Measurements from ENCODE around the gene SPX.

Gene SPX

DNA sequence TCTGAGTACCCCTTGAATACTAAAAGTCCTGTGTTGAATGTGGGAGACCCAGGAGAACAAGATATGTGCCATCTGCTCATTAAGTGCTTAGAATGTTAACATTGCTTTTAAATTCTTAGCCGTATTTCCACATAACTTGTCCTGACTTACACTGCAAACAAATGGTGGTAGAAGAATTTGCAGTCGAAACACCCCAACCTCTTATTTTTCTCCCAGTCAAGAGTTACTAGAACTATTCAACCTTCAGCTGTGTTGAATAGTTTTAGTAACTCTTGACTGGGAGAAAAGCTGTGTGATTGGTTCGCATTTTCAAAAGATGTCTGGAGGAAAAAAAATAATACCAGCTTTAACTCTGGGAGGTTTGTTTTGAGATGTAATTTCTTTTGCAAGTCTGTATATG, 7.6 kb upstream of the SPX start:
- peaks cover 22% of the 10 kb centered on the region for H3K36me3 Mint-ChIP-seq (ENCODE audit: low read depth)
- H3K4me1 Mint-ChIP-seq (ENCODE audit: low read depth): no peaks in the 10 kb centered on the region
- H3K4me3 Mint-ChIP-seq: no peak overlapping the region
- no peaks in the 10 kb centered on the region for H3K9me3 Mint-ChIP-seq
- no peaks in the 10 kb centered on the region for H3K27me3 Mint-ChIP-seq (ENCODE audit: low read depth)
- H3K27ac Mint-ChIP-seq: no peak overlapping the region

- no peak overlapping the region for H3K27ac Mint-ChIP-seq
- H3K27me3 Mint-ChIP-seq (ENCODE audit: low read depth): peaks cover 10% of the 10 kb centered on the region
- H3K9me3 Mint-ChIP-seq: no peaks in the 10 kb centered on the region
- no peaks in the 10 kb centered on the region for H3K4me1 Mint-ChIP-seq (ENCODE audit: low read depth)
- H3K36me3 Mint-ChIP-seq (ENCODE audit: low read depth): peaks cover 4% of the 10 kb centered on the region
- no peak overlapping the region for H3K4me3 Mint-ChIP-seq
These were observed 4.6 kb upstream of the SPX start for GRCh38 chr12:21521541-21521940.

GRCh38 chr12:21523148-21523547, 2.9 kb upstream of the SPX start:
- Mint-ChIP-seq H3K9me3 (no peaks in the 10 kb centered on the region), H3K4me3 (no peak overlapping the region), H3K27ac (no peak overlapping the region), H3K36me3 (ENCODE audit: low read depth) (peaks cover 1% of the 10 kb centered on the region), H3K27me3 (ENCODE audit: low read depth) (peaks cover 16% of the 10 kb centered on the region), H3K4me1 (ENCODE audit: low read depth) (peaks cover 3% of the 10 kb centered on the region)

GRCh38 chr12:21526721-21527345, 737 bp downstream of the SPX start:
- H3K27ac Mint-ChIP-seq: no peak overlapping the region
- H3K9me3 Mint-ChIP-seq: no peaks in the 10 kb centered on the region
- H3K36me3 Mint-ChIP-seq (ENCODE audit: low read depth): peaks cover 1% of the 10 kb centered on the region
- H3K4me3 Mint-ChIP-seq: peak overlapping the region; percentile 75
- H3K4me1 Mint-ChIP-seq (ENCODE audit: low read depth): peaks cover 8% of the 10 kb centered on the region
- peaks cover 44% of the 10 kb centered on the region for H3K27me3 Mint-ChIP-seq (ENCODE audit: low read depth)

- Mint-ChIP-seq H3K27me3 (ENCODE audit: low read depth) (peaks cover 44% of the 10 kb centered on the region), H3K4me1 (ENCODE audit: low read depth) (peaks cover 8% of the 10 kb centered on the region), H3K27ac (no peak overlapping the region), H3K9me3 (no peaks in the 10 kb centered on the region), H3K4me3 (peak overlapping the region; percentile 66), H3K36me3 (ENCODE audit: low read depth) (peaks cover 1% of the 10 kb centered on the region)
These were observed 1.5 kb downstream of the SPX start for GRCh38 chr12:21527451-21528180.

- H3K27ac Mint-ChIP-seq: no peak overlapping the region
- H3K4me1 Mint-ChIP-seq (ENCODE audit: low read depth): peaks cover 8% of the 10 kb centered on the region
- peaks cover 1% of the 10 kb centered on the region for H3K36me3 Mint-ChIP-seq (ENCODE audit: low read depth)
- peak overlapping the region; percentile 67 for H3K4me3 Mint-ChIP-seq
- peaks cover 44% of the 10 kb centered on the region for H3K27me3 Mint-ChIP-seq (ENCODE audit: low read depth)
- H3K9me3 Mint-ChIP-seq: no peaks in the 10 kb centered on the region
These were observed 2.9 kb downstream of the SPX start for GRCh38 chr12:21528953-21529352.

GRCh38 chr12:21529456-21529855, 3.4 kb downstream of the SPX start:
- Mint-ChIP-seq H3K27ac (no peak overlapping the region), H3K9me3 (no peaks in the 10 kb centered on the region), H3K4me3 (no peak overlapping the region), H3K4me1 (ENCODE audit: low read depth) (peaks cover 8% of the 10 kb centered on the region), H3K27me3 (ENCODE audit: low read depth) (peaks cover 44% of the 10 kb centered on the region), H3K36me3 (ENCODE audit: low read depth) (peaks cover 1% of the 10 kb centered on the region)

- Mint-ChIP-seq H3K4me1 (ENCODE audit: low read depth) (no peaks in the 10 kb centered on the region), H3K27ac (no peak overlapping the region), H3K9me3 (no peaks in the 10 kb centered on the region), H3K36me3 (ENCODE audit: low read depth) (no peaks in the 10 kb centered on the region), H3K4me3 (no peak overlapping the region), H3K27me3 (ENCODE audit: low read depth) (no peaks in the 10 kb centered on the region)
These were observed 12.1 kb downstream of the SPX start for GRCh38 chr12:21538061-21538653.

- H3K9me3 Mint-ChIP-seq: no peaks in the 10 kb centered on the region
- H3K27ac Mint-ChIP-seq: no peak overlapping the region
- H3K36me3 Mint-ChIP-seq (ENCODE audit: low read depth): no peaks in the 10 kb centered on the region
- H3K4me1 Mint-ChIP-seq (ENCODE audit: low read depth): no peaks in the 10 kb centered on the region
- no peaks in the 10 kb centered on the region for H3K27me3 Mint-ChIP-seq (ENCODE audit: low read depth)
- no peak overlapping the region for H3K4me3 Mint-ChIP-seq
These were observed 13.7 kb downstream of the SPX start for GRCh38 chr12:21539797-21540196.

GRCh38 chr12:21541773-21542172, 15.7 kb downstream of the SPX start:
- H3K27me3 Mint-ChIP-seq (ENCODE audit: low read depth): no peaks in the 10 kb centered on the region
- no peak overlapping the region for H3K4me3 Mint-ChIP-seq
- no peaks in the 10 kb centered on the region for H3K4me1 Mint-ChIP-seq (ENCODE audit: low read depth)
- no peaks in the 10 kb centered on the region for H3K36me3 Mint-ChIP-seq (ENCODE audit: low read depth)
- H3K27ac Mint-ChIP-seq: no peak overlapping the region
- no peaks in the 10 kb centered on the region for H3K9me3 Mint-ChIP-seq

- H3K4me3 Mint-ChIP-seq: no peak overlapping the region
- no peaks in the 10 kb centered on the region for H3K27me3 Mint-ChIP-seq (ENCODE audit: low read depth)
- no peaks in the 10 kb centered on the region for H3K36me3 Mint-ChIP-seq (ENCODE audit: low read depth)
- no peak overlapping the region for H3K27ac Mint-ChIP-seq
- H3K9me3 Mint-ChIP-seq: no peaks in the 10 kb centered on the region
- no peaks in the 10 kb centered on the region for H3K4me1 Mint-ChIP-seq (ENCODE audit: low read depth)
These were observed 16.3 kb downstream of the SPX start for GRCh38 chr12:21542403-21542802.

DNA sequence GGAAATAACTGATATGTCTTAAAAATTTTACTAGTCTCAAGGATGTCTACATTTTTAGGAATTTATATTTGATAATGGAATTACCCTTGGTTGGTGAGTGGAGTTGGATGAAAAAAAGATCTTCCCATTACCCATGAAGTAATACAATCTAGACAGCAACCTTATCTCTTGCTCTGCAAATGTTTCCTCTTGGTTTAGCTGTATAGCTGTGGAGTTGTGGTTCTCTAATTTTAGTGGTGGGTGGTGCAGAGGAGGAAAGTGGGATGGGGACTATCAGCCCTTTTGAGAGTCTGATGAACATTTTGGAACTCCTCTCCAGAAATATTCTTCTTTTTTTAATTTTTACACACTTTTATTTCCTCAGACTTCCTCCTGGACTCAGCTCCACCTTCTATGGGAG, 17.1 kb downstream of the SPX start:
- Mint-ChIP-seq H3K36me3 (ENCODE audit: low read depth) (no peaks in the 10 kb centered on the region), H3K27me3 (ENCODE audit: low read depth) (no peaks in the 10 kb centered on the region), H3K27ac (no peak overlapping the region), H3K4me3 (no peak overlapping the region), H3K4me1 (ENCODE audit: low read depth) (no peaks in the 10 kb centered on the region), H3K9me3 (no peaks in the 10 kb centered on the region)

DNA sequence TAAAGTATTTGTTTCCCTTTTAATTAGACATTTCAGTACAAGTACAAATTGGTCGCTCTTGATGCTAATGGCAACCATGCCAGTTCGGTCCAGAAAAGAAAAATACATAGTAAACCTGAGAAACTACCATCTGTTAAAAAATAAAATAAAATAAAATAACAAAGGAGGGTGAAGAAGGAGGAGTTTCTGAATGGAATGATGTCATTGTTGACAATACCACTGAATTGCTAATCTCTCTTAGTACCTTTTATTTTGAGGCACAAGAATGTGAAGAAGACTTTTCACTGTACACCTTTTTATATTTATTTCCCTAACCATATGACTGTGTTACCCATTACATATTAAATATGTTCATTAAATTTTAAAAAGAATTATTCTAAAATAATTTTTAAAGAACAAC, 19.5 kb downstream of the SPX start:
- Mint-ChIP-seq H3K9me3 (no peaks in the 10 kb centered on the region), H3K4me1 (ENCODE audit: low read depth) (no peaks in the 10 kb centered on the region), H3K36me3 (ENCODE audit: low read depth) (no peaks in the 10 kb centered on the region), H3K4me3 (no peak overlapping the region), H3K27me3 (ENCODE audit: low read depth) (no peaks in the 10 kb centered on the region), H3K27ac (no peak overlapping the region)

- Mint-ChIP-seq H3K36me3 (ENCODE audit: low read depth) (no peaks in the 10 kb centered on the region), H3K27me3 (ENCODE audit: low read depth) (no peaks in the 10 kb centered on the region), H3K4me3 (no peak overlapping the region), H3K4me1 (ENCODE audit: low read depth) (no peaks in the 10 kb centered on the region), H3K27ac (no peak overlapping the region), H3K9me3 (no peaks in the 10 kb centered on the region)
These were observed 20.6 kb downstream of the SPX start for GRCh38 chr12:21546716-21547115.

DNA sequence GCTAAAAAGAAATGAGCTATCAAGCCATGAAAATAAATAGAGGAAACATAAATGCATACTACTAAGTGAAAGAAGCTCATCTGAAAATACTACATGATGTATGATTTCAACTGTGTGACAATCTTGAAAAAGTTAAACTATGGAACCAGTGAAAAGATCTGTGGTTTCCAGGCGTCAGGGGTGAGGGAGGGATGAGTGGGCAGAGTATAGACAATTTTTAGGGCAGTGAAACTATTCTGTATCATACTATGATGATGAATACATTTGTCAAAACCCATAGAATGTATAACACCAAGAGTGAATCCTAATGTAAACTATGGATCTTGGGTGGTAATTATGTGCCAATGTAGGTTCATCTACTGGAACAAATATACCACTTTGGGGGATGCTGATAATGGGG, 21.3 kb downstream of the SPX start:
- no peaks in the 10 kb centered on the region for H3K9me3 Mint-ChIP-seq
- no peak overlapping the region for H3K4me3 Mint-ChIP-seq
- no peak overlapping the region for H3K27ac Mint-ChIP-seq
- no peaks in the 10 kb centered on the region for H3K4me1 Mint-ChIP-seq (ENCODE audit: low read depth)
- H3K27me3 Mint-ChIP-seq (ENCODE audit: low read depth): no peaks in the 10 kb centered on the region
- H3K36me3 Mint-ChIP-seq (ENCODE audit: low read depth): no peaks in the 10 kb centered on the region
